K562 (cell line): ENCODE results near the gene PLXNA2. TPM values are rescaled to one million over a fixed set of nuclear protein-coding genes. Genes with fewer than 3 reads are reported as not detected.
A peak's percentile ranks its signal among the peaks of the same experiment; 100 is the strongest.

Experiments
- ASH1L ChIP-seq: fragments of 450-650 bp; IDR thresholded peaks from 2 replicates; pipeline ENCODE4 v1.6.1; 2018; ENCODE audit warnings: borderline replicate concordance, mild to moderate bottlenecking, low read depth; ENCODE audit not compliant: partially characterized antibody
- BDP1 ChIP-seq: IDR thresholded peaks from 3 replicates; pipeline ENCODE4 v1.6.1; 2011; ENCODE audit not compliant: insufficient read length, insufficient read depth
- C11orf30 ChIP-seq: fragments of 450-650 bp; IDR thresholded peaks from 2 replicates; pipeline ENCODE4 v1.6.1; 2016; ENCODE audit warnings: low read depth, mild to moderate bottlenecking
- CBFB ChIP-seq: sonication (generic); formaldehyde crosslinking; IDR thresholded peaks from 2 replicates; pipeline ENCODE4 v1.4.0; 2020; ENCODE audit warnings: mild to moderate bottlenecking, missing genetic modification reagents
- CHCHD3 ChIP-seq: fragments of 250-450 bp; sonication (Bioruptor Pico); IDR thresholded peaks from 2 replicates; pipeline ENCODE4 v2.1.2; 2022; ENCODE audit warnings: mild to moderate bottlenecking
- ETS2 ChIP-seq: IDR thresholded peaks from 2 replicates; pipeline ENCODE4 v1.6.1; 2016; ENCODE audit warnings: borderline replicate concordance, missing genetic modification characterization, mild to moderate bottlenecking, moderate library complexity, missing compliant biosample characterization; ENCODE audit not compliant: poor library complexity, severe bottlenecking
- GMEB1 ChIP-seq: fragments of 250-450 bp; sonication (Bioruptor Pico); IDR thresholded peaks from 2 replicates; pipeline ENCODE4 v1.4.0; 2020; ENCODE audit warnings: mild to moderate bottlenecking
- HMBOX1 ChIP-seq: sonication (generic); IDR thresholded peaks from 2 replicates; pipeline ENCODE4 v1.6.1; 2016
- HMG20A ChIP-seq: fragments of 450-650 bp; formaldehyde crosslinking; conservative IDR thresholded peaks from 2 replicates; pipeline ENCODE4 v1.4.0; 2020; ENCODE audit warnings: mild to moderate bottlenecking, mixed read lengths
- HNRNPUL1 ChIP-seq: fragments of 200-400 bp; formaldehyde crosslinking; IDR thresholded peaks from 2 replicates; pipeline ENCODE4 v1.6.1; 2017; ENCODE audit warnings: low read length
- LARP7 ChIP-seq: fragments of 450-650 bp; IDR thresholded peaks from 2 replicates; pipeline ENCODE4 v1.6.1; 2016
- NCOA2 ChIP-seq, 2 experiments: fragments of 450-650 bp; IDR thresholded peaks; 2 replicates each; pipeline ENCODE4 v1.6.1; 2018; ENCODE audit warnings: mild to moderate bottlenecking in 2 of 2, moderate library complexity in 1 of 2; ENCODE audit not compliant: partially characterized antibody in 2 of 2
- NELFE ChIP-seq: IDR thresholded peaks from 2 replicates; pipeline ENCODE4 v1.6.1; 2011; ENCODE audit warnings: mild to moderate bottlenecking; ENCODE audit not compliant: insufficient read depth, insufficient read length
- PATZ1 ChIP-seq: fragments of 250-450 bp; sonication (Bioruptor Pico); IDR thresholded peaks from 2 replicates; pipeline ENCODE4 v1.5.0; 2020; ENCODE audit warnings: mild to moderate bottlenecking, borderline replicate concordance
- PRMT5 ChIP-seq: sonication (generic); formaldehyde crosslinking; IDR thresholded peaks from 2 replicates; pipeline ENCODE4 v1.5.0; 2020; ENCODE audit warnings: missing genetic modification reagents
- PTTG1 ChIP-seq: fragments of 450-650 bp; IDR thresholded peaks from 2 replicates; pipeline ENCODE4 v1.6.1; 2016; ENCODE audit warnings: low read depth, mild to moderate bottlenecking, missing genetic modification characterization, missing compliant biosample characterization
- SIX5 ChIP-seq, 2 experiments: IDR thresholded peaks; 2 replicates each; pipeline ENCODE4 v1.6.1; 2011; ENCODE audit warnings: low read length in 2 of 2, borderline replicate concordance in 1 of 2, low read depth in 1 of 2, mild to moderate bottlenecking in 1 of 2, moderate library complexity in 1 of 2; ENCODE audit not compliant: insufficient read depth in 1 of 2
- SMAD4 ChIP-seq: fragments of 250-450 bp; sonication (Bioruptor Pico); conservative IDR thresholded peaks from 2 replicates; pipeline ENCODE4 v1.8.0; 2021; ENCODE audit warnings: inconsistent platforms, mild to moderate bottlenecking, moderate library complexity
- SRSF9 ChIP-seq: fragments of 200-400 bp; formaldehyde crosslinking; IDR thresholded peaks from 2 replicates; pipeline ENCODE4 v1.6.1; 2017; ENCODE audit warnings: low read depth, low read length, borderline replicate concordance
- ZEB2 ChIP-seq: fragments of 450-650 bp; IDR thresholded peaks from 2 replicates; pipeline ENCODE4 v1.6.1; 2016
- ZNF184 ChIP-seq: sonication (generic); formaldehyde crosslinking; IDR thresholded peaks from 2 replicates; pipeline ENCODE4 v1.5.0; 2020; ENCODE audit warnings: missing genetic modification reagents
- ZNF79 ChIP-seq: fragments of 250-450 bp; sonication (Bioruptor Pico); IDR thresholded peaks from 2 replicates; pipeline ENCODE4 v1.4.0; 2020; ENCODE audit warnings: low read depth, mild to moderate bottlenecking, moderate library complexity
- polyA plus RNA-seq, 8 experiments: library from polyadenylated mRNA; depleted of rRNA in 4 of 8; stranded (reverse) in 5 of 8; unstranded in 3 of 8; fragments of >200 nt; fragmentation: Nextera tagmentation in 2 of 8; fragmentation: Illumina TruSeq in 1 of 8; extraction: Ambion mirVana in 2 of 8; extraction: Trizol in 1 of 8; gene quantifications; 2 replicates each; pipeline versions ENCODE4 v1.2.1 to v1.2.3, GENCODE V29; 2011 to 2014; ENCODE audit warnings: inconsistent platforms in 1 of 8, missing spikeins in 1 of 8
- total RNA-seq, 7 experiments: library from RNA; depleted of rRNA in 6 of 7; stranded (reverse); fragments of >200 nt in 6 of 7; fragmentation: Illumina TruSeq in 2 of 7; extraction: Trizol in 2 of 7; gene quantifications; 2 replicates each; pipeline versions ENCODE4 v1.2.1 to v1.2.3, GENCODE V29; 2011 to 2021; ENCODE audit warnings: low replicate concordance in 1 of 7
- TF ChIP-seq, protein P1 (sequence below), 3 experiments: fragments of 200-800 bp in 1 of 3; sonication (Bioruptor generic) in 1 of 3; sonication (generic) in 1 of 3; formaldehyde crosslinking in 1 of 3; IDR thresholded peaks; 2 replicates each; pipeline versions ENCODE4 v1.6.1 to v1.8.0; 2016 to 2022; ENCODE audit warnings: mild to moderate bottlenecking in 2 of 3, missing compliant biosample characterization in 2 of 3, missing genetic modification characterization in 2 of 3, missing genetic modification reagents in 1 of 3

PLXNA2 gene
- total and polyA plus RNA-seq, 9 of the 15 experiments (the other 6 are each of a cell fraction or from before 2014, with no cell fraction given), result 0.01 to 1.3 (median 0.32) TPM

DNA sequence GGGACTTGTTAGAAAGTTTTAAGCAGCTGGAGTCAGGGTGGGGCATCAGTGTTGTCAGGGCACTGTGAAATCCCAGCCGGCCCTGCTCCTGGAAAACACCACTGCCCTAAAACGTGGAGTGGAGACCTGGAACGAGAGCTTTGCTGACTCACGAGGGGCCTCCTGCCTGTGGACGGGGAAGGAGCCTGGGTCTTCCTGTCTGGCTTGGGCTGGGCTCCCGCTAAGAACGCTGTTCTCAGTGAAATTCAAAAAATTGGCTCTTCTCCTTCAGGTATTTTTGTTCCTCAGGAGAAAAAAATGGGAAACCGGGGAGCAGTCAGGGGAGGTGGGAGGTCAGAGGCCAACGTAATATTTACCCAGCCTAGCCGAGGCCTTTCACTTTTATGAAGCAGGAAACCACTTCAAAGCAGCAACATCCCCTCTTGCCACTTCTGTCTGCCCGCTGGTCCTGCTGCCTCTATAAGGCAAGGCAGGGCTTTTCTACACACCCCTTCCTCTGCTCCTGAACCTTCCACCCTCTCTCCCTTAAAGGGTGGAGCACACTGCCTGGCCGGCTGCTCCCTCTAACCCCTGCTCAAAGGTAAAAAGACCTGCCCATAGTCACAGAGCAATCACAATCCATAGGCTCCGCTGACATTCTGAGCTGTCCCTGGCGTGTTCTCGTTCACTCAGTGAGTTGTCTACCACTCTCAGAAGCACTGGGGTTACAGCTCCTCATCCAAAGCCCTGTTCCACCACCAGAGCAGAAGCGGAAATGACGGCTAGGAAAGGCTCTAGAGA, 8.0 kb downstream of the PLXNA2 start (continued):
- TF ChIP-seq PATZ1 (CRISPR knock-in tag) (no peak), ZEB2 (no peak; the same call in 1 of the 2 replicates), ASH1L (no peak), SIX5 (IDR thresholded peaks at IDR 0.05; ENCODE audit: borderline replicate concordance in 1 of 2, insufficient read depth in 1 of 2, low read depth in 1 of 2, low read length in 2 of 2) (no peak), HMBOX1 (no peak), C11orf30 (peak; percentile 86), CHCHD3 (CRISPR knock-in tag) (no peak), SMAD4 (CRISPR knock-in tag) (peak; percentile 86), SRSF9 (no peak), NELFE (no peak), CBFB (no peak), GMEB1 (CRISPR knock-in tag) (no peak), PRMT5 (CRISPR knock-in tag) (no peak), HNRNPUL1 (no peak), ZNF79 (CRISPR knock-in tag) (no peak), ZNF184 (CRISPR knock-in tag) (no peak), PTTG1 (tag) (peak; percentile 41; the same call in 1 of the 2 replicates), NCOA2 (IDR thresholded peaks at IDR 0.05; ENCODE audit: partially characterized antibody in 2 of 2) (no peak), LARP7 (no peak), BDP1 (no peak), HMG20A (no peak), ETS2 (tag) (no peak)
- TF ChIP-seq, protein P1, sequence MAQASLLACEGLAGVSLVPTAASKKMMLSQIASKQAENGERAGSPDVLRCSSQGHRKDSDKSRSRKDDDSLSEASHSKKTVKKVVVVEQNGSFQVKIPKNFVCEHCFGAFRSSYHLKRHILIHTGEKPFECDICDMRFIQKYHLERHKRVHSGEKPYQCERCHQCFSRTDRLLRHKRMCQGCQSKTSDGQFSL (CRISPR knock-in tag; IDR thresholded peaks at IDR 0.05), result no peak
- TF ChIP-seq, protein P1 (tag; IDR thresholded peaks at IDR 0.05), result 0 out of 4 replicates have a peak, but pooled peaks of 1 of the 2 experiments have one; percentile 41
